ENCODE measurements around the gene NXT1.

Gene NXT1

GRCh38 chr20:23391707-23392310, 41.2 kb downstream of the NXT1 start:
- DNase-seq = no peak

GRCh38 chr20:23393996-23394775, 43.6 kb downstream of the NXT1 start:
- DNase-seq = no peak

GRCh38 chr20:23396950-23397627, 46.5 kb downstream of the NXT1 start:
- DNase-seq = no peak

GRCh38 chr20:23397961-23398360, 47.4 kb downstream of the NXT1 start:
- DNase-seq = peak; percentile 69 to 71

GRCh38 chr20:23399568-23400241, 49.1 kb downstream of the NXT1 start:
- no peak for DNase-seq

- DNase-seq = no peak
Observed at GRCh38 chr20:23401051-23401450, 50.5 kb downstream of the NXT1 start.

- DNase-seq = no peak
Observed at GRCh38 chr20:23403751-23404150, 53.2 kb downstream of the NXT1 start.

GRCh38 chr20:23404196-23404595, 53.6 kb downstream of the NXT1 start:
- no peak for DNase-seq

Data from inflammatory macrophage (primary cell).